Liver (tissue), 3 donors: Measurements from ENCODE around the gene LAMA5.

Experiments used
- EGR1 ChIP-seq, 2 donors: IDR thresholded peaks; 2 replicates each; pipeline ENCODE4 v1.6.1; 2016 to 2018; ENCODE audit warnings: antibody characterized with exemption in 2 of 2, low read depth in 2 of 2
- RAD21 ChIP-seq, 2 donors: IDR thresholded peaks; 2 replicates each; pipeline ENCODE4 v1.6.1; 2016; ENCODE audit warnings: antibody characterized with exemption in 2 of 2, mild to moderate bottlenecking in 2 of 2
- SP1 ChIP-seq: IDR thresholded peaks from 2 replicates; pipeline ENCODE4 v1.6.1; 2018; ENCODE audit warnings: antibody characterized with exemption, mild to moderate bottlenecking
- TAF1 ChIP-seq: conservative IDR thresholded peaks from 2 replicates; pipeline ENCODE4 v1.6.1; 2016; ENCODE audit warnings: antibody characterized with exemption, mild to moderate bottlenecking
- TF ChIP-seq, protein P1 (sequence below): fragments of 150-350 bp; IDR thresholded peaks from 2 replicates; pipeline ENCODE4 v1.5.1; 2017; ENCODE audit warnings: improper control_type of control experiment, low read depth, low read length; ENCODE audit not compliant: missing input control
- TF ChIP-seq, protein P2 (sequence below): IDR thresholded peaks from 2 replicates; pipeline ENCODE4 v1.6.1; 2016; ENCODE audit warnings: antibody characterized with exemption, mild to moderate bottlenecking
- donor health status: healthy.
- donor health status: healthy.

DNA sequence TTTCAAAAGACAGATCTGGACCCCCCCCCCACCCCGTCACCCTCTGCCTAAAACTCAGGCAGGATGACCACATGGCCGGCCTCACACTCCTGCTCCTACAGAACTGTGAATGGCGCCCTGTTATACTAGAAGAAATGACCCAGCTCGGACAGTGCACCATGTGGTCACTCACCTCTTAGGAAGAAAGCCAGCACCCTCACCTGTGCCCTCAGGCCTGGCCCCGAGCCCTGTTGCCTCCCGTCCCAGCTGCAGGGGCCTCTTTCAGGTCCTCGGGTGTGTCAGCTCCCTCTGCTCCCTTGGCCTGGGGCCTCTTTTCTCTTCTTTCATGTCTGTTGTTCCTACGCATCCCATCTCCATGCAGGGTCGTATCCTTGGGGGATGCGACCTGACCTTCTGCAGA is 105.0 kb downstream of the LAMA5 start:
- TF ChIP-seq, protein P1, sequence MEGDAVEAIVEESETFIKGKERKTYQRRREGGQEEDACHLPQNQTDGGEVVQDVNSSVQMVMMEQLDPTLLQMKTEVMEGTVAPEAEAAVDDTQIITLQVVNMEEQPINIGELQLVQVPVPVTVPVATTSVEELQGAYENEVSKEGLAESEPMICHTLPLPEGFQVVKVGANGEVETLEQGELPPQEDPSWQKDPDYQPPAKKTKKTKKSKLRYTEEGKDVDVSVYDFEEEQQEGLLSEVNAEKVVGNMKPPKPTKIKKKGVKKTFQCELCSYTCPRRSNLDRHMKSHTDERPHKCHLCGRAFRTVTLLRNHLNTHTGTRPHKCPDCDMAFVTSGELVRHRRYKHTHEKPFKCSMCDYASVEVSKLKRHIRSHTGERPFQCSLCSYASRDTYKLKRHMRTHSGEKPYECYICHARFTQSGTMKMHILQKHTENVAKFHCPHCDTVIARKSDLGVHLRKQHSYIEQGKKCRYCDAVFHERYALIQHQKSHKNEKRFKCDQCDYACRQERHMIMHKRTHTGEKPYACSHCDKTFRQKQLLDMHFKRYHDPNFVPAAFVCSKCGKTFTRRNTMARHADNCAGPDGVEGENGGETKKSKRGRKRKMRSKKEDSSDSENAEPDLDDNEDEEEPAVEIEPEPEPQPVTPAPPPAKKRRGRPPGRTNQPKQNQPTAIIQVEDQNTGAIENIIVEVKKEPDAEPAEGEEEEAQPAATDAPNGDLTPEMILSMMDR, result no peak
- TF ChIP-seq RAD21 (IDR thresholded peaks at IDR 0.05) (no peak), TAF1 (no peak), SP1 (no peak), EGR1 (IDR thresholded peaks at IDR 0.05; ENCODE audit: low read depth in 2 of 2) (no peak)
- TF ChIP-seq, protein P2, sequence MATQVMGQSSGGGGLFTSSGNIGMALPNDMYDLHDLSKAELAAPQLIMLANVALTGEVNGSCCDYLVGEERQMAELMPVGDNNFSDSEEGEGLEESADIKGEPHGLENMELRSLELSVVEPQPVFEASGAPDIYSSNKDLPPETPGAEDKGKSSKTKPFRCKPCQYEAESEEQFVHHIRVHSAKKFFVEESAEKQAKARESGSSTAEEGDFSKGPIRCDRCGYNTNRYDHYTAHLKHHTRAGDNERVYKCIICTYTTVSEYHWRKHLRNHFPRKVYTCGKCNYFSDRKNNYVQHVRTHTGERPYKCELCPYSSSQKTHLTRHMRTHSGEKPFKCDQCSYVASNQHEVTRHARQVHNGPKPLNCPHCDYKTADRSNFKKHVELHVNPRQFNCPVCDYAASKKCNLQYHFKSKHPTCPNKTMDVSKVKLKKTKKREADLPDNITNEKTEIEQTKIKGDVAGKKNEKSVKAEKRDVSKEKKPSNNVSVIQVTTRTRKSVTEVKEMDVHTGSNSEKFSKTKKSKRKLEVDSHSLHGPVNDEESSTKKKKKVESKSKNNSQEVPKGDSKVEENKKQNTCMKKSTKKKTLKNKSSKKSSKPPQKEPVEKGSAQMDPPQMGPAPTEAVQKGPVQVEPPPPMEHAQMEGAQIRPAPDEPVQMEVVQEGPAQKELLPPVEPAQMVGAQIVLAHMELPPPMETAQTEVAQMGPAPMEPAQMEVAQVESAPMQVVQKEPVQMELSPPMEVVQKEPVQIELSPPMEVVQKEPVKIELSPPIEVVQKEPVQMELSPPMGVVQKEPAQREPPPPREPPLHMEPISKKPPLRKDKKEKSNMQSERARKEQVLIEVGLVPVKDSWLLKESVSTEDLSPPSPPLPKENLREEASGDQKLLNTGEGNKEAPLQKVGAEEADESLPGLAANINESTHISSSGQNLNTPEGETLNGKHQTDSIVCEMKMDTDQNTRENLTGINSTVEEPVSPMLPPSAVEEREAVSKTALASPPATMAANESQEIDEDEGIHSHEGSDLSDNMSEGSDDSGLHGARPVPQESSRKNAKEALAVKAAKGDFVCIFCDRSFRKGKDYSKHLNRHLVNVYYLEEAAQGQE, result no peak
